HG02973 (cell line): ENCODE measurements around the gene ANKS4B.
"Not testable (repeated sequence)": the region's sequence is repeated elsewhere in the genome, so short reads cannot be mapped to it uniquely, and the experiment has no call there.

Experiments used
- ATAC-seq: cut with Tn5 transposase; IDR thresholded peaks from one replicate; pipeline ENCODE4 v1.9.1; 2021; ENCODE audit warnings: moderate library complexity; ENCODE audit not compliant: unreplicated experiment

Gene ANKS4B

GRCh38 chr16:21260870-21261791 is 27.6 kb downstream of the ANKS4B start:
- no peak for ATAC-seq

GRCh38 chr16:21262779-21263639 is 29.5 kb downstream of the ANKS4B start:
- ATAC-seq = no peak

- ATAC-seq = peak; percentile 84
These were observed 30.4 kb downstream of the ANKS4B start for GRCh38 chr16:21263640-21264570.

GRCh38 chr16:21264571-21265036 is 31.1 kb downstream of the ANKS4B start:
- no peak for ATAC-seq

- no peak for ATAC-seq
These were observed 31.8 kb downstream of the ANKS4B start for GRCh38 chr16:21265104-21265837.

- no peak for ATAC-seq
These were observed 33.8 kb downstream of the ANKS4B start for GRCh38 chr16:21267298-21267697.

- ATAC-seq = no peak
These were observed 34.7 kb downstream of the ANKS4B start for GRCh38 chr16:21268236-21268635.

- ATAC-seq = no peak
These were observed 38.8 kb downstream of the ANKS4B start for GRCh38 chr16:21272253-21272652.

- not testable (repeated sequence) for ATAC-seq
These were observed 39.3 kb downstream of the ANKS4B start for GRCh38 chr16:21272763-21273162.

GRCh38 chr16:21274172-21274726 is 40.8 kb downstream of the ANKS4B start:
- no peak for ATAC-seq

- ATAC-seq = no peak
These were observed 42.0 kb downstream of the ANKS4B start for GRCh38 chr16:21275529-21275928.

- ATAC-seq = no peak
These were observed 42.6 kb downstream of the ANKS4B start for GRCh38 chr16:21276090-21276489.

- ATAC-seq = no peak
These were observed 43.8 kb downstream of the ANKS4B start for GRCh38 chr16:21277045-21277926.

- peak; percentile 58 for ATAC-seq
These were observed 44.6 kb downstream of the ANKS4B start, which contains the start of gene CRYM for GRCh38 chr16:21277927-21278706. TSS of gene CRYM (minus strand) at chr16:21278290. CDS start at chr16:21278251, 39 bp downstream.

GRCh38 chr16:21279501-21279900 is 46.0 kb downstream of the ANKS4B start:
- ATAC-seq = no peak

GRCh38 chr16:21281698-21282389 is 48.3 kb downstream of the ANKS4B start:
- no peak for ATAC-seq
